ENCODE results near the gene ADAMTS15.

ADAMTS15 gene

DNA sequence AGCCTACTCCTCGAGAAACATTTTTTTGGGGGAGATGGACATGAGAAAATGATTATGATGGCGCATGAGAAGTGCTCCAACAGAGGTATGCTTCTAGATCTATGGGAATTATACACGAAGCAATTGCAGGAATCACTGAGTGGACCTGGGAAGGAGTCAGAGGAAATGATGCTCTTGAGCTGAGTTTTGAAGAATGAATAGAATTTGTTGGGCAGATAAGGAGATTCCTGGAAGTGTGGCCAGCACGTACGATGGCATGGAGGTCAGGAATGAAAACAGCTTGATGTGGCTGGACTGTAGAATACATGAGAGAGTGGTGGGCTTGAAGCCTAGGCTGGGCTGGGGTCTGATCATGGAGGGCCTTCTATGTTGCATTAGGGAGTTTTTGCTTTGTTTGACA is 31.7 kb downstream of the ADAMTS15 start:
- DNase-seq, result no peak

DNA sequence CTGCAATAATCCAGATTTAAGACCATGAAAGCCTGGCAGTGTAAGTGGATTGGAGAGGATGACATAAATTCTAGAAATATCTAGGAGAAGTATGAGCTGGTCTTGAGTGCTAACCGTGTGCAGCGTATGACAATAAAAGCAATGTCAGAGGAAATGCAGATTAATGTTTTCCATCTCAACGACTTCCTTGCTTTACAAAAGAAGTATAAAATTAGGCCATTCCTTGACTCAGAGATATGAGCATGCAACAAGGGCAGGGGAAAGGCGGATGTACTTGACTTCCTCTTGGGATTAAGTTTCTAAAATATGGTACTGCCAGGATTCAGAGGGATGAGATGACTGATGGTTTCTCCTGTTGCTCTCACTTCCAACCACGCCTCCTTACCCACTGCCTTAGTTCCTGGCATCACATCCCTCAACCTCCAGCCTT is 32.3 kb downstream of the ADAMTS15 start:
- no peak for DNase-seq

GRCh38 chr11:130483124-130483523 is 34.7 kb downstream of the ADAMTS15 start:
- DNase-seq, result no peak

DNA sequence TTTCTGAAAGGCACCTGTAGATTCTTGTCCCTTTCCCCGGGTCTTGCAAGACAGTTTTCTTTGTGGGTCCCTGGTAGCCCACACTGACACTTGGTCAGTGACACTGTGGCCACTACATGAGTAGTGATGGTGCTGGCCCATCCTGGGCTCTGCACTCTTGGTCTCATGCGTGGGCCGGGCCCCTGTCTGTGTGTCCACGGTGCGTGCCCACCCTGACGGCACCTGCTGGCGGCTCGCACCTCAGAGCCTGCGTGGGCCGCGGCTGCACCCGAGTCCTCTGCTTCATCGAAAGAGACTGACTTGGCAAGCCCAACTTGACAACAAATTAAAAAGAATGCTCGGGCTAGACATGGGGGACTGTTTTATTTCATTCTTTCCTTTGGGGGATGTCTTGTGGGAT is 37.5 kb downstream of the ADAMTS15 start:
- no peak for DNase-seq

- no peak for DNase-seq
These were observed 38.0 kb downstream of the ADAMTS15 start for GRCh38 chr11:130486391-130486836.

GRCh38 chr11:130486987-130487923 is 38.8 kb downstream of the ADAMTS15 start:
- no peak for DNase-seq

GRCh38 chr11:130487924-130488815 is 39.7 kb downstream of the ADAMTS15 start:
- DNase-seq, result no peak

DNA sequence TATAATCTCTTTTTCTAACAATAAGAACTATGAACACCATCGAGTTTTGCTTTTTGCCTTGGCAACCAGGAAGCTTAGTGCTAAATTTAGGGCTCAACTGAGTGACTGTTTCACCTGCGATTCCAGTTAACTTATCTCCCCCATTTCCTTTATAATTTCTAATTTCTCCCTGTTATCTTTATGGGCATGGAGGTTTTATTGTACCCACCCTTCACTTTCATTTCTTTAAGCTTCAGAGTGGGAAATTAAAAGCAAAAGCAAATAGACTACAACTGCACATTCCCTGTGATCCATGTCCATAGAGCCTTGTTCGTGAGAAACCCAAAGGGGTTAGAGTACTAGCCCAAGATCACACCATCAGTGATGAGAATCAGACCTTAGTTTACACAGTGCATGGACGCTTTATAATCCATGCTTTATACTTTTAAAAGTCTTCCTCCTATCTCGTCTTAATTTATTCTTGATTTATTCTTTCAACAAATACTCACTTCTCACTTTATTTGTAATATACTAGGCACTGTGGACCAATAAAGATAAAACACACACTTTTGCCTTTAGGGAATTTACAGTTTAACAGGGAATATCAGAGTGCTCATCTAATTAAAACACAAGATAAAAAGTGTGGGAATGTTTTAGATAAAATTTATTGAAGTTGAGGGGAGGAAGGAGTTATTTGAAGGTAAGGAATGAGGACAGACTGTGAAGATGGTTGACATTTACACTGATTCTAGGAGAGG is 40.6 kb downstream of the ADAMTS15 start:
- no peak for DNase-seq

- no peak for DNase-seq
These were observed 41.3 kb downstream of the ADAMTS15 start for GRCh38 chr11:130489716-130490115.

DNA sequence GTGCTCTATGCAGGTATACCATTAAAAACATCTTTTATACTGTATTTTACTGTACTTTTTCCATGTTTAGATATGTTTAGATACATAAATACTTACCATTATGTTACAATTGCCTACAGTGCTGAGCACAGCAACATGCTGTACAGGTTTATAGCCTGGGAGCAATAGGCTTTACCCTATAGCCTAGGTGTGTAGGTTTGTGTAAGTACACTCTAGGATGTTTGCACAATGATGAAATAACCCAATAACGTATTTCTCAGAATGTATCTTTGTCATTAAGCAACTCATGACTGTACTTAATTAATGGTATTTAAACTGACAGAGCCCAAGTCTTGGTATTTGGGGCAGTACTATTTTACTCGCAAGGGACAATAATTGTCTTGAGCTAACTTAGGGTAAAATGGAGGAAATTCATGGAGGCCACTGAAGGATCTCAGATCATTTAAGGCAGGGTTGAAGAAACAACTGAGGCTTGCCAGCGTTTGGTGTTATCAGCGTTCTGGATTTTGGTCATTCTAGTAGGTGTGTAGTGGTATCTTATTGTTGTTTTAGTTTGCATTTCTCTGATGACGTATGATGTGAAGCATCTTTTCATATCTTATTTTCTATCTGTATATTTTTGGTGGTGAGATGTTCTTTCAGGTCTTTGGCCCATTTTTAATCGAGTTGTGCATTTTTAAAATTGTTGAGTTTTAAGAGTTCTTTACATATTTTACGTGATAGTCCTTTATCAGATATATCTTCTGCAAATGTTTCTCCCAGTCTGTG is 42.4 kb downstream of the ADAMTS15 start:
- no peak for DNase-seq

- no peak for DNase-seq
These were observed 49.7 kb downstream of the ADAMTS15 start for GRCh38 chr11:130498181-130498580.

DNA sequence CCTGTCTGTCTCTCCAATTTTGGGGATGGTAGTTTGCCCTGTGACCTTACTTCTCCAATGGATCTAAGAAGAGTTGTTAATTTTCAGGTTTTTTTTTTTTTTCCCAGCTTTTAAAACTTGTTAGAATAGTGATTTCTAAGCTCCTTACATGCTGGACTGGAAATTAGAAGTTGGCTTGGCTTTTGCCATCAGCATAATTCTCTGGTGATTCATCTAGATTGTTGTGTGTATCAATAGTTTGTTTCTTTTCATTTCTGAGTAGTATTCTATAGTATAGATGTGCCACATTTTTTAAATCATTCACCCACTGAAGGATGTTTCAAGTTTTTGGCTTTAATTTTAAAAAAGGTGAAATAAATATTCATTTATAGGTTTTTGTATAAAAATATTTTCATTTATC is 51.4 kb downstream of the ADAMTS15 start:
- DNase-seq, result no peak

DNA sequence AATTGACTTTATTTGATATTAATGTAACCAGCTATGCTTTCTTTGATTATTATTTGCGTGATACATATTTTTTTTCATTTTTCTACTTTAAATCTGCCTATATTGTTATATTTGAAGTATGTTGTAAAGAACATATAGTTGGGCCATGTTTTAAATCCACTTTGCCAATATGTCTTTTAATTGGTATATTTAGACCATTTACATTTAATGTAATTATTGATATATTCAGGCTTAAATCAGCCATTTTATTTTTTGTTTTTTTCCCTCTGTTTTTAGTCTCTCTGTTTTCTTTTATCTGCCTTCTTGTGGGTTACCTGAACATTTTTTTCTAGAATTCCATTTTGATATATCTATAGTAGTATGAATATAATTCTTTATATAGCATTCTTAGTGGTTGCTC is 55.9 kb downstream of the ADAMTS15 start:
- DNase-seq, result no peak

DNA sequence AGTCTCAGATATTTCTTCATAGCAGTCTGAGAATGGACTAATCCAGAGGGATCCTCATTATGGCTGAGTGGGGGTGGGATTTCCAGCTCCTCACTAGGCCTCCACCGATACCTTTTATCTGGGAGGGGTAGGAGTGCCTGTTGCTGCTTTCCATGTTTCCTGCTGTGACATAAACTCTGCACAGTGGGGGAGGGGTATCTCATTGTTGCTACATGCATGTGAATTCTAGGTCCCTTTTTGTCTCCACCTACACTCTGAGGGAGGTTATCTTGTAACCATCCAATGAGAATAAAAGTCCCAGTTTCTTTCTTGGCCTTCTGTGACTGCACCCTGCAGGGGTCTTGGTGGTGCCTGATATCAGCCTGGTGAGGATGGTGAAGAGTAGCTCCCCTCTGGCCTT is 60.5 kb downstream of the ADAMTS15 start:
- no peak for DNase-seq

DNA sequence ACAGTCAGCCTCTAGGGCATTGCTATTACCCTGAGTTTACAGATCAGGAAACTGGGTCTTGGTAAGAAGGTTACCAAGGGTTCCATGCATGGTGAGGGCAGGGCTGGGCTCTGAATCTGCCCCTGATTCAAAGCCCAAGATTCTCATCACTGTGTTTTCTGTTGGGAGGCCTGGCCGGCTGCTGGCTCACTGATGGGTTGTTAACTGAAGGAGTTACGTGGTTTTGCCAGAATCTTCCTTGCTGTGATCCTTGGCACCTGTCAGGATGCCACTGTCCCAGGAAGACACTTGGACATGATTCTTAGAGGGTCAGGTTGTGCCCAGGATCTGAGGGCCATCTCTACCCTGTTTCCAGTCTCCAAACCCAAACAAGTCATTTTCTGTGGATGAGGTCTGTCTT is 61.5 kb downstream of the ADAMTS15 start:
- no peak for DNase-seq

DNA sequence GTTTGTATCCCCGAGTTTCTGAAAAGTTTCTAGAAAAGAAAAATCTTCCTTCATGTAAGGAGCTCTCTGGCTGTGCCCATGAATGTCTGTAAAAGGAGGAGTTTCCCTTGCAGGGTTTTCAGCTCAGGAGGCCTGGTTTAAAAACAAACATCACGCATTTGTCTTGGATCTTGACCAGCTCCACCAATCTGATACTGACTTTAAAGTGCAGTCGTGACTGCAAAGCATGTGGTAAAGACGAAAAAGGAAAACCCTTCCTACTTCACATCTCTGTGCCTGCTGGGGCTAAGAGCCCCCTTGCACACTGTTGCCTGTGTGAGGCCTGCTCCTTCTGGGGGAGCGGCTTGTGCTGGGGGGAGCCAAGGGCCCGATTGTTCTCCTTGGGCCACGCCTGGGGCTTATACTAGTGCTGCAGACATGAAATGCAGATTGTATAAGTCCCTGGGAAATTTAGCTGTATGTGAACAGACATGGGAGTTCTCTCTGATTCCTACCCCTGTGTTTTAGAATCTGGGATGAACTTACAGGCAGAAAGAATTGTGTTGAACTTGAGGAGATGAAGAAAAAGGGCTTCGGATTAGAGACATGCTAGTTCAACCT is 62.1 kb downstream of the ADAMTS15 start:
- no peak for DNase-seq

- no peak for DNase-seq
These were observed 63.3 kb downstream of the ADAMTS15 start for GRCh38 chr11:130511765-130512164.

DNA sequence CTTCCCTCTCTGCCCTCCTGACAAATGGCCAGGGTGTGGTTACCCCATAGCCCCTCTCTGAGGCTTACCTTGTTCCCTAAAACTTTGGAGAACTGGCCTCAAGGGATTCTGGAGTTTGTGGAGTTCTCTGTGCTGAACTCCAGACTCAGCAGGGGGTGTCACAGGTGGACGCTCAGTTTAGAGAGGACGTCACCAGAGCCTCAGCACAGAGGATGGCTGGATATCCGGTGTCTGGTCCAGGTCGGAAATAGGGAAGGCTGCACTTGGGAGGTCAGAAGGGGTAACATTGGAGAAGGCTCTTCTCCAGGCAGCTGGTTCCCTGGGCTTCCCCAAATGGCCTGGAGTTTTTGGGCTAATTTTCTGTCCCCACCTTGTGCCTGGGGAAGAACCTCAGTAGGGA is 64.2 kb downstream of the ADAMTS15 start:
- no peak for DNase-seq

DNA sequence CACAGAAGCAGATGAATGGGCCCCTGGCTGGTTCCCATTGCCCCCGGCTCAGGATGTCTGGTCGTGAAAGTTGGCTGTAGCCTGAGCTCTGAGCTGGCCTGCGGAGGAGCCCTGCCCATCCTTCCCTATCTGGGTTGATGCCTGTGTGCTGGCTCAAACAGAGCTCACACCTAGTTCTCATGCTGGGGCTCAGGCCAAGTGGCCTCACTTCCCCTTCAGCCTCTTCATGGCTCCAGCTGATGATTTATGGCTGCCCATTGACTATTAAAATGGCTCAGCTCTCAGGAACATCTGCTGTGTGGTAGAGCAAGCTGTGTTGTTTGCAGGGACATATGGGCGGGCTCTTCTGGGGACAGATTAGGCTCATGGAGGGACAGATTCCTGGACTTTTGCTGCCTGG is 64.7 kb downstream of the ADAMTS15 start:
- DNase-seq, result no peak

GRCh38 chr11:130514316-130514715 is 65.9 kb downstream of the ADAMTS15 start:
- DNase-seq, result no peak

DNA sequence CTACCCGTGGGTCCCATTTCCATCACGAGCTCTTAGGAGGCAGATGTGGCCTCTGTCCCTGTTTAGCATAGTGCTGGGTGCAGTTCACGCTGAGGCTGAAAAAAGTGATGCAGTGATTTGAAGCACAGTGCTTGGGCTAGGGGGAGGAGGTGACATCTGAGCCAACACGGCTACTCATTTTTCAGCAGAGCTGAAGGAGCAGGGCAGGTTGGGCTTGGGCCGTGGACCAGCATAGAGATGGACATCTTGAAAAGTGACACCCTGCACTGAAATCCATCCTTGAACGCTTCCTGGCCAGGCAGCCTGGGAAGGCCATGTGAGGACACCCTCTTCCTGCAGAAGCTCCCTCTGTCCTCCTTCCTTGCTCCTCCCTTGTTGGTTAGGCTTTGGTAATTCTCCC is 66.4 kb downstream of the ADAMTS15 start:
- DNase-seq, result no peak
